ENCODE data around the gene VTA1.
"Not testable (repeated sequence)": the region's sequence is repeated elsewhere in the genome, so short reads cannot be mapped to it uniquely, and the experiment has no call there.

Gene VTA1

DNA sequence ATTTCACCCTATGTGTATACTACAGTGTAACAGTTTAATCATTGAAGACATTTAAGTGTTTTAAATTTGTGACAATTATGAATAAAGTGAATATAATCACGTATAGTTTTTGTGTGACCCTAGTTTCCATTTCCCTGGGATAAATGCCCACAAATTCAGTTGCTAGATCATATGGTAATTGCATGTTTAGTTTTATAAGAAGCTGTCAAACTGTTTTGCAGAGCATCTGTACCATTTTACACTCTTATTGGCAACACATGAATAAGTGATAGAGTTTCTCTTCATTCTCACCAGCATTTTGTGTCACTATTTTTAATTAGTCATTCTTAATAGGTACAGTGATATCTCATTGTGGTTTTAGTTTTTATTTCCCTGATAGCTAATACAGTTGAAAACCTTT is 7.3 kb downstream of the VTA1 start:
- Mint-ChIP-seq H3K36me3 (ENCODE audit: low read depth) (peaks cover 23% of the 10 kb centered on the region), H3K27ac (no peak overlapping the region), H3K4me3 (no peak overlapping the region), H3K9me3 (no peaks in the 10 kb centered on the region), H3K27me3 (no peaks in the 10 kb centered on the region), H3K4me1 (ENCODE audit: low read depth) (peaks cover 32% of the 10 kb centered on the region)
- intact Hi-C loops (cut with micrococcal nuclease), result loop anchor here (10.0 kb wide), 1 partner anchor 320 kb away; no protein-coding TSS in a partner anchor

DNA sequence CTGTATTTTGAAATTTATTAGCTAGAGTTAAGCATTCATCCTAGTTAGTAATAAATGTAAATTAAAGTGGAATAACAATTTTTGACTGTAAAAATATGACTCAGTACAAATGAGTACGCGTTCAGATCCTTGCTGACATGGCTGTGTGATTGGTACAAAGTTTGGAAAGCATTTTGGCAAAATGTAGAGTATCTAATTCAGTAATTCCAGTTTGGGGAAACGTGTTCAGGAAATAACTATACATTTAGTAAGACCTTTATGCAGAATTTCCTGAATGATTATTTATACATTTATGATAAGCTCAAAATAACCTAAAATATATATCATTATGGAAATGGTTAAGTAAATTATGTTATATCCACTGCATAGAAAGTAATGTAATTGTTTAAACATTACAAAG is 8.0 kb downstream of the VTA1 start:
- Mint-ChIP-seq H3K36me3 (ENCODE audit: low read depth) (peaks cover 20% of the 10 kb centered on the region), H3K27ac (no peak overlapping the region), H3K27me3 (no peaks in the 10 kb centered on the region), H3K4me1 (ENCODE audit: low read depth) (peaks cover 29% of the 10 kb centered on the region), H3K4me3 (no peak overlapping the region), H3K9me3 (no peaks in the 10 kb centered on the region)
- intact Hi-C loops (cut with micrococcal nuclease), result loop anchor here (10.0 kb wide), 1 partner anchor 320 kb away; no protein-coding TSS in a partner anchor

DNA sequence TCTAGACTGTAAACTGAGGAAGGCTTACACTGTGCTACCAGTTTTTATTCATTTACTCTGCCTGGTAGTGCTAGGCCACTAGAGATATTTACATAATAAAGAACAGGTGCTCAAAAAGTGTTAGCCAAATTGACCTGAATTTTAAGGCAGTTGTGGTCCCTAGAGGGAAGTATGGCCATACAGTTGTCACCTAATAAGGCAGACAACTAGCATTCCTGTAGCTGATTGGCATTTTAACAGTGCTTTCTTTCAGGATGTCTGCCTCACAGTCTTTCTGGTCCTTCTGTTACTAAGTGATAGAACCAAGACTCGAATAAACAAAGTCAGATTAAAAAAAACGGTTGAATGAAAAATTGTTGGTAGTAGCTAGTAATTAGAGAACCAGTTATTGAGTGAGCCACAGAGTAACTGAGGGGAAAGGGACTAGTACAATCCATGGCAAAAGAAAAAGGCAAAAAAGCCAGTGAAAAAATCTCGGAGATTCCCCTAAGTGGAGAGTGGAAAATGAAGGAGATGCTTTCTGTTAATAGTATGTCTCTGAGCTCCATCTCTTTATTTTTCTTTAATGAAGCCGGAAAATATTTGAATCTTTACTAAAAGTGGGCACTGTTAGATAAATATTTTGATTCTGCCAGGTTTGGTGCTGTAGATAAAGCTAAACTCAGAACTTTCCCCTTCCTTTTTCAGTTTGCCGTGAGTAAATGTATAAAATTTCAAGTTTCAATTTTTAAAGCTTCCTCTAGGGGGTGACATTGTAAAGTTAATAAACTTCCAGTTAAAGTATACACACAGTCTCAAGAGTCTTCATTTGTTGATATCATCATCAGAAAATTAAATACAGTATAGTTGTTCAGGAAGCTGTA is 9.1 kb downstream of the VTA1 start:
- Mint-ChIP-seq H3K27ac (no peak overlapping the region), H3K27me3 (no peaks in the 10 kb centered on the region), H3K4me1 (ENCODE audit: low read depth) (peaks cover 25% of the 10 kb centered on the region), H3K9me3 (no peaks in the 10 kb centered on the region), H3K4me3 (no peak overlapping the region), H3K36me3 (ENCODE audit: low read depth) (peaks cover 11% of the 10 kb centered on the region)
- intact Hi-C loops (cut with micrococcal nuclease), result loop anchor here (2.0 to 10.0 kb wide), 2 partner anchors 233 to 319 kb away; no protein-coding TSS in a partner anchor

DNA sequence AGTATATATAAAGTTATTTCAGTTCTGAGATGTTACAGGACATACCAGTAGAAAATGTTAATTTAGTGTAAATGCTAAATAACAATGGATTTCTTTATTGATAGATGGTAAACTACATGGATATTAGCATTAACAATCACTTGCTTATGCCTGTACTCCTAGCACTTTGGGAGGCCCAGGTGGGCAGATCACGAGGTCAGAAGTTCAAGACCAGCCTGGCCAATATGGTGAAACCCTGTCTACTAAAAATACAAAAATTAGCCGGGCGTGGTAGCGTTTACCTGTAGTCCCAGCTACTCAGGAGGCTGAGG is 9.7 kb downstream of the VTA1 start:
- intact Hi-C loops (cut with micrococcal nuclease), result loop anchor here (2.0 to 10.0 kb wide), 2 partner anchors 232 to 318 kb away; no protein-coding TSS in a partner anchor

DNA sequence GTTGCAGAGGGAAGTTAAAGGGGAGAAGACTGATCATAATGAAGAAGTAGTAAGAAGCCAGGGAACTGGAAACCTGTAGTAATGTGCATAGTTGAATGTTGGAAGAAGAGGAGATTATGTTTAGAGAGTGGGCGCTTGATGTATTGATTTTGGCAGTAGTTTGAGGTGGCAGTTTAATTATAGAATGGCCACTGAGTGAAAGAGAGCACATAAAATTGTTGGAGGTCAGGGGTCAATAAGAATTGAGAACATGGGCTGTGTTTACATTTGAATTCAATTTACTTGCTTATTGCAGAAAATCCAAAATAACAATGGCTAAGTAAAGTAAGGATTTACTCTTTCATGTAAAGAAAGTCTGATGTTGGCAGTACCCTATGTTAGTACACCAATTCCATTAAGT is 15.7 kb downstream of the VTA1 start:
- Mint-ChIP-seq H3K27ac (no peak overlapping the region), H3K4me1 (ENCODE audit: low read depth) (peaks cover 24% of the 10 kb centered on the region), H3K27me3 (no peaks in the 10 kb centered on the region), H3K9me3 (no peaks in the 10 kb centered on the region), H3K36me3 (ENCODE audit: low read depth) (peaks cover 22% of the 10 kb centered on the region), H3K4me3 (no peak overlapping the region)
- intact Hi-C loops (cut with micrococcal nuclease), result no loop called here

More for the DNA sequence above, 9.7 kb downstream of the VTA1 start:
- not testable (repeated sequence) for H3K27ac Mint-ChIP-seq; H3K36me3 Mint-ChIP-seq (ENCODE audit: low read depth); H3K27me3 Mint-ChIP-seq; H3K9me3 Mint-ChIP-seq; H3K4me3 Mint-ChIP-seq
- peaks cover 24% of the 10 kb centered on the region for H3K4me1 Mint-ChIP-seq (ENCODE audit: low read depth)

DNA sequence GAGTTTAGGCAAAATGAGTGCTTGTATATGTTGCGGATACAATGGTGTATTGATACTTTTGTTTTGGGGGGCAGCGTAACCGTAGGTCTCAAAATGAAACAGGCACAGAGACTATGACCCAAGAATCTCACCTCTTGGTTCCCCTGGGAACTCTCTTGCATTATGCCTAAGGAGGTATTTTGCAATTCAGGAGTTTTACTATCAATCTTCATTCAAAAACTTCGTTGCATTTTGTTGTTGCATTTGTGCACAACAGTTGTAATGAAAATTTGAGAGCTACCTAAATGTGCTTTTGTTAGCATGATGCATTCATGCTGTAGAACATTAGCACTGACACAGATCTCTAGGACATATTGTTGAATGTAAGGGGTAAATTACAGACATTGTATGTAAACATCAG is 18.2 kb downstream of the VTA1 start:
- Mint-ChIP-seq H3K4me3 (no peak overlapping the region), H3K36me3 (ENCODE audit: low read depth) (peaks cover 22% of the 10 kb centered on the region), H3K9me3 (no peaks in the 10 kb centered on the region), H3K27me3 (no peaks in the 10 kb centered on the region), H3K27ac (no peak overlapping the region), H3K4me1 (ENCODE audit: low read depth) (peaks cover 14% of the 10 kb centered on the region)
- intact Hi-C loops (cut with micrococcal nuclease), result no loop called here

DNA sequence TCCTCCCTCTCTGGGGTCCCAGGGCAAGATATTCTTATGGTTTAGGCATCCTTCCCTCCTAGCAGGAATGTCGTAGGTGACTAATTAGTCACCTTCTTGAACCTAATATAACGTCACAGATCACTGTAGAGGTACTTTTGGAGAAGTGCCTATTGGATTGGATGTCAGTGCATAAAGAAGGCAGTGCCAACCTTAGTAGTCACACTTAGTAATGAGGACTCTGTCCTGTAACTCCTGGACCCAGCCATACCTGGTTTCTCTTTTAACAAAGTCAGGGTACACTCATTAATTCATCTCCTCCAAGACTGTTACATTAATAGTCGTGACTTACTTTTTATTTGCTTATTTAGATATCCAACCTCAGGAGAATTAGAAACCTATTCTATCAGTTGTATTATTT is 20.0 kb downstream of the VTA1 start:
- peaks cover 9% of the 10 kb centered on the region for H3K4me1 Mint-ChIP-seq (ENCODE audit: low read depth)
- intact Hi-C loops (cut with micrococcal nuclease), result no loop called here
- peaks cover 36% of the 10 kb centered on the region for H3K36me3 Mint-ChIP-seq (ENCODE audit: low read depth)
- H3K9me3 Mint-ChIP-seq, result no peaks in the 10 kb centered on the region
- no peak overlapping the region for H3K4me3 Mint-ChIP-seq
- H3K27ac Mint-ChIP-seq, result no peak overlapping the region
- H3K27me3 Mint-ChIP-seq, result no peaks in the 10 kb centered on the region

DNA sequence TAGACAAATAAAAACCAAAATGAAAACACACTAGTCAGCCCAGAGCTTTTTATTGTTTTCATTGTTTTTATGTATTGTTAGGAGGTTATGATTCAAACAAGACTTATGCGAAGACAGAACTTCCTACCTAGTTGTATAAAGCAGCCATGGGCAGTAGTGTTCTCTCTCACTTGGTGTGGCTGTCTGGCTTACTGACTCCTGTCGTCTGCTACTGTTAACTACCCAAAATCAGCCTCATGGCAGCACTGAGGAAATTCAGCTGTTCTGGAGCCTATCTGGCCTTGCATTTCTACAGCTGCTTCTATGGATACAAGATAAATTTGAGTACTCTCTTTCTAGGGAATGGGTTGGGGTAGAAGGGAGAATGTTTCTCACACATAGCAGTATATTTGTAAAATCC is 20.4 kb downstream of the VTA1 start:
- Mint-ChIP-seq H3K27me3 (no peaks in the 10 kb centered on the region), H3K4me1 (ENCODE audit: low read depth) (peaks cover 5% of the 10 kb centered on the region), H3K9me3 (no peaks in the 10 kb centered on the region), H3K36me3 (ENCODE audit: low read depth) (peaks cover 40% of the 10 kb centered on the region), H3K27ac (no peak overlapping the region), H3K4me3 (no peak overlapping the region)
- intact Hi-C loops (cut with micrococcal nuclease), result no loop called here

DNA sequence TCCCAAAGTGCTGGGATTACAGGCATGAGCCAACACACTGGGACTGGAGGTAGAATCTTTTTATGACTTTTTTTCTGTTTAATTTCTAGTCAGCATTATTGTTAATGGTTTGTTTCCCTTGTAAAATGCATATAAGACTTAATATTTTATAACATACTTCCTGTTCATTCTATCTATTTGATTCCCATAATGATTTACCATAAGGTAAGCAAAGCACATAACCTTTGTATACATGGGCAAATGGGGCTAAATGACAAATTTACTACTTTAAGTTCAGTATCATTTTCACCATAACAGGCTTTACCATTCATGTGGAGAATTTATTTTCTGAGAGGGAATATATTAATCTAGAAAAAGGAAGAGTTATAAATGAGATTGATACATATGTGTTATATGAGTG is 24.3 kb downstream of the VTA1 start:
- intact Hi-C loops (cut with micrococcal nuclease), result no loop called here
- Mint-ChIP-seq H3K4me1 (ENCODE audit: low read depth) (no peaks in the 10 kb centered on the region), H3K27ac (no peak overlapping the region)

DNA sequence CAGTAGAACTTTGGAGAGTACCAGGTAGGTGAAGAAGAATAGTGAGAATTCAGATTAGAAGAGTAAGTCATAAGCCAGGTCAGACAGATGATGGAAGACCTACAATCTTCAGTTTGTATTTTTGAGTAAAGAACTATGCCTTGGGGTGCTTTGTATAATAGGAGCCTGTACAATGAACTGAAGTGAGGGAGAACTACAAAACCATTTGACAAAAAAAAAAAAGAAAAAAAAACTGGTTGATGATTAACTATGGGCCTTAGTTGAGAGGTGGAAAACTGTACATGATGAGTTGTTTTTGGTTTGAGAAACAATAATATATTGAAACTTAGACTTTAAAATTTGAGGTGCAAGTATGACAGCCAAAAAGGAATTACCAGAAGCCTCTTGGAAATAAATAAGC is 25.7 kb downstream of the VTA1 start:
- intact Hi-C loops (cut with micrococcal nuclease), result no loop called here
- Mint-ChIP-seq H3K36me3 (ENCODE audit: low read depth) (peaks cover 76% of the 10 kb centered on the region), H3K27ac (no peak overlapping the region), H3K27me3 (no peaks in the 10 kb centered on the region), H3K4me3 (no peak overlapping the region), H3K9me3 (peaks cover 8% of the 10 kb centered on the region), H3K4me1 (ENCODE audit: low read depth) (no peaks in the 10 kb centered on the region)

More for the DNA sequence above, 24.3 kb downstream of the VTA1 start:
- peaks cover 76% of the 10 kb centered on the region for H3K36me3 Mint-ChIP-seq (ENCODE audit: low read depth)
- H3K27me3 Mint-ChIP-seq, result no peaks in the 10 kb centered on the region
- H3K9me3 Mint-ChIP-seq, result no peaks in the 10 kb centered on the region
- no peak overlapping the region for H3K4me3 Mint-ChIP-seq

DNA sequence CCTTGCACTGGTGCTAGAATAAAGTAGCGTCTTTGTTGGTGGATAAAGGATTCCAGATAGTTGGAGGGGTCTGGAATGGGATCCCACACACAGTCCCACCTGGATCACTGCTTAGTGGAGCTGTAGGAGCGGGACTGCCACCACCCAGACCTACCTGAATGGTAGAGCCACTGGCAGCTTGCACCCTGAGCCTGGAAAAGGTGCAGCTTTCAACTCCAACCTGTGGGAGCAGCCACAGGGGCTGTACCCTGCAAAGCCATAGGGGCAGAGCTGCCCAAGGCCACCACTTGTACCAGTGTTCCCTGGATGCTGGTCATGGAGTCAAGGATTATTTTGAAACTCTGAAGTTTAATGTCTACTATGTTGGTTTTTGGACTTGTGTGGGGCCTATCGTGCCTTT is 26.9 kb downstream of the VTA1 start:
- no peaks in the 10 kb centered on the region for H3K27me3 Mint-ChIP-seq
- no peak overlapping the region for H3K27ac Mint-ChIP-seq
- H3K4me1 Mint-ChIP-seq (ENCODE audit: low read depth), result no peaks in the 10 kb centered on the region
- intact Hi-C loops (cut with micrococcal nuclease), result no loop called here
- H3K9me3 Mint-ChIP-seq, result peaks cover 16% of the 10 kb centered on the region
- H3K36me3 Mint-ChIP-seq (ENCODE audit: low read depth), result peaks cover 82% of the 10 kb centered on the region
- H3K4me3 Mint-ChIP-seq, result no peak overlapping the region

DNA sequence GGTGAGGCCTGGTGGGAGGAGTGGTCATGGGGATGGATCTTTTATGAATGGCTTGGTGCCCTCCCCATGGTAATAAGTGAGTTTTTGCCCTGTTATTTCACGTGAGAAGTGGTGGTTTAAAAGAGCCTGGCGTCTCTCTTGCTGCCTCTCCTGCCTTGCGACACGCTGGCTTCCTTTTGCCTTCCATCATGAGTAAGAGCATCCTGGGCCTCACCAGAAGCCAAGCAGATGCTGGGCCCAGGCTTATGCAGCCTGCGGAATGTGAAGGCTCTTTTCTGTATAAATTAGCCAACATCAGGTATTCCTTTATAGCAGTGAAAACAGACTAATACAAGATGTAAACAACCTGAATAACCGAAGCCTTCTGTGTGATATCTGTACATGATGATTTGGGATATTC is 27.6 kb downstream of the VTA1 start:
- H3K27me3 Mint-ChIP-seq, result no peaks in the 10 kb centered on the region
- H3K9me3 Mint-ChIP-seq, result peaks cover 16% of the 10 kb centered on the region
- H3K4me1 Mint-ChIP-seq (ENCODE audit: low read depth), result no peaks in the 10 kb centered on the region
- H3K36me3 Mint-ChIP-seq (ENCODE audit: low read depth), result peaks cover 90% of the 10 kb centered on the region
- intact Hi-C loops (cut with micrococcal nuclease), result no loop called here
- H3K27ac Mint-ChIP-seq, result no peak overlapping the region
- H3K4me3 Mint-ChIP-seq, result no peak overlapping the region

DNA sequence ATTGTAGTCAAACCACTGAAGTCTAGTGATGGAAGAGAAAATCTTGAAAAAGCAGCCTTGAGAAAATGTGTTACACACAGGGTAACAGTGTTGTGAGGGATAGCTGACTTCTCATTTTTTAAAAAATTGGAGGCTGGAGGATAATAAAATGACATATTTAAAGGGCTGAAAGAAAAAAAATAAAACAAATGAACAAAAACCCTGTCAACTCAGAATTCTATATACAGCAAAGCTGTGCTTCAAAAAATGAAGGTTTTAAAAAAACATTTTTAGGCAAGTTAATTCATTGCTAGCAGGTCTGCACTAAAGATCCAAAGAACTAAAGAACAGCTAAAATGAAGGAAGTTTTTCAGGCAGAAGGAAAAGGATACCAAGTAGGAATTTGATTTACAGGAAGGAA is 31.1 kb downstream of the VTA1 start:
- peaks cover 16% of the 10 kb centered on the region for H3K9me3 Mint-ChIP-seq
- no peak overlapping the region for H3K4me3 Mint-ChIP-seq
- intact Hi-C loops (cut with micrococcal nuclease), result no loop called here
- H3K36me3 Mint-ChIP-seq (ENCODE audit: low read depth), result peaks cover 87% of the 10 kb centered on the region
- H3K4me1 Mint-ChIP-seq (ENCODE audit: low read depth), result peaks cover 7% of the 10 kb centered on the region
- H3K27ac Mint-ChIP-seq, result no peak overlapping the region
- H3K27me3 Mint-ChIP-seq, result no peaks in the 10 kb centered on the region

DNA sequence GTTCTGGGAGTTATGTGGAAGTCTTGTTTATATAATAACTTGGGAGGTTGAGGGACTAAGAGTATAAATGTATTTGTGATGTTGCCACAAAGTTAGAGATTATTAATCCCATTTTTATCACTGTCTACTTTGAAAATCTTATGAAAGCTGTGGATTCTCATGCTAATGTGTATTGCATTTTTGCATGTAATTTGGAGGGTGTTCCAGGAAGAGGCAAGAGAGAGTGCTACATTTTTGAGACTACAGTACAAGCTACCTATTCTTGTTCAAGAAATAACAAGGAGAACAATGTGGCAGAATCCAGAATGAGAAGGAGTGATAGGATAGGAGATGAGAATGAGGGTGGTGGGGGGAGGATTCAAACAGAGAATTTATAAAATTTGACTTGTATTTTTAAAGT is 34.9 kb downstream of the VTA1 start:
- Mint-ChIP-seq H3K27ac (no peak overlapping the region), H3K4me3 (no peak overlapping the region), H3K9me3 (peaks cover 15% of the 10 kb centered on the region), H3K4me1 (ENCODE audit: low read depth) (peaks cover 11% of the 10 kb centered on the region), H3K27me3 (no peaks in the 10 kb centered on the region), H3K36me3 (ENCODE audit: low read depth) (peaks cover 56% of the 10 kb centered on the region)
- intact Hi-C loops (cut with micrococcal nuclease), result no loop called here

DNA sequence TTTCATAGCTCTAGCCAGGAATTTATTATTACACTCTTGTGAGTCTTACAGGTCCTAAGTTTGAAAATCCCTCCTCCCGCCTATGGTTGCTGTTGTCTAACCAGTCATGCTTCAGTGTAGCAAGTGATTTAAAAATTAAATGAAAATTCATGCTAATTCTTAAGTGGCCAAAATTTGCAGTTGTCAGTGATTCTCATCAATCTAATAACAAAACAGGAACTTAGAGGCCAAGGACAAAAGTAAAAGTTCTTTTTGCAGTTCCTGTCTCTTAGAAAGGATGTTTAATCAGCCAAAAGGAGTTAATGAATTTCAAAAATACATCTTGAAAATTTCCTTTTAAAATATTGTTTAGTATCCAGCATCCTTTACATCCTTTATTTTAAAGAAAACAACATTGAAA is 36.3 kb downstream of the VTA1 start:
- Mint-ChIP-seq H3K4me3 (no peak overlapping the region), H3K4me1 (ENCODE audit: low read depth) (peaks cover 11% of the 10 kb centered on the region), H3K9me3 (peaks cover 2% of the 10 kb centered on the region), H3K36me3 (ENCODE audit: low read depth) (peaks cover 48% of the 10 kb centered on the region), H3K27me3 (no peaks in the 10 kb centered on the region), H3K27ac (no peak overlapping the region)
- intact Hi-C loops (cut with micrococcal nuclease), result no loop called here
